Sciatic nerve (tissue), 2 donors: Measurements from ENCODE around the gene ATXN1. TPM values are rescaled to one million over a fixed set of nuclear protein-coding genes. Genes with fewer than 3 reads are reported as not detected.
"Not testable (repeated sequence)": the region's sequence is repeated elsewhere in the genome, so short reads cannot be mapped to it uniquely, and the experiment has no call there.

Experiments used
- ATAC-seq: fragments of 200-7000 bp; cut with Tn5 transposase; one replicate; pipeline ENCODE4 v1.9.1; 2020; ENCODE audit warnings: mild to moderate bottlenecking, moderate library complexity
- DNase-seq: peaks from one replicate; pipeline ENCODE4 v3.0.0-alpha.2; 2020; ENCODE audit warnings: low spot score
- intact Hi-C: fragments of 100-400 bp; cut with DNase I; formaldehyde crosslinking; loops from one replicate; pipeline ENCODE4 v1.14.2; 2022
- total RNA-seq: library from RNA; stranded (reverse); fragmentation: NEBNext Ultra II Directional; extraction: Animal tissue kit (Norgen Biotek cat#: 25700); gene quantifications from one replicate; pipeline ENCODE4 v1.2.1, GENCODE V29; 2021
- donor health status: DM: no; HTN: no; CAD: no.
- donor health status: DM: no; HTN: no; CAD: no.

The ATXN1 gene
- total RNA-seq, 1 donor from 2014 or later, result 70.0 TPM

- ATAC-seq, intact Hi-C loops, DNase-seq: not testable (repeated sequence)
Observed at GRCh38 chr6:16784957-16785356, 23.7 kb upstream of the ATXN1 start.

DNA sequence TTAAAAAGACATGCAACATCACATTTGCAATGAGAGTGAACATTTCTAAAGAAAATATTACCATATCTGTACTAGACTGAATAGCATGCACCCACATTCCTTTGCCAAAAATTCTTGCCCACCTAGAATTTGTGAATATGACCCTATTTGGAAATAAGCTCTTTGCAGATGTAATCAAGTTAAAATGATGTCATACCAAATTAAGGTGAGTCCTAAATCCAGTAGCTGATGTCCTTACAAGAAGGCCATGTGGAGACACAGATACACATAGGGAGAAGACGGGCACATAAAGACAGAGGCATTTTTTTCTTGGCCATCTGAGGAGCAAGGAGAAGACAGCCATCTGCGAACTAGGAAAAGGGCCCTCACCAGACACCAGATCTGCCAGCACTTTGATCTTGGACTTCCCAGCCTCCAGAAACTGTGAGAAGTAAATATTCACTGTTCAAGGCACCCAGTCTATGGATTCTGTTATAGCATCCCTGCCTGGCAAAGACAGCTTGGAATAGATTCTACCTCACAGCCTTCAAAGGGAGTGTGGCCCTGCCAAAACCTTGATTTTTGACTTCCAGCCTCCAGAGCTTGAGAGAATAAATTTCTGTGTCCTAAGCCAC is 22.8 kb upstream of the ATXN1 start:
- ATAC-seq (no peak), DNase-seq (no peak)
- intact Hi-C loops, result no loop called here

DNA sequence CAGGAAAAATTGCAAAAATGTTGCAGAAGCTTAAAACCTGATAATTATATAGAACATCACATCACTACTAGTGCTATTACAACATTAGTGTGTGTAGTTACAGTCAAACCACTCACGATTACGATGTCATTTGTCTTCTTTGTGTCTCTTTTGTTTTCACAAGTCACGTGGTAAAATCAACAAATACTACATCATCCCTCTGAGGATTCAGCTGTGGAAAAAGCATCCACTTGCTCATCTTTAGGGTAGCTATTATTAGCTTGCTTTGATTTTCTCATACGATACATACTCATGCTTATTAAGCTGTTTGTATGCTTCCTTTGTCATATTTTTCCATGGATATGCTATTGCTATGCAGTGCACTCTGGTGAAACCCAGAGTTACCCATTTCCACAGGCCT is 22.2 kb upstream of the ATXN1 start:
- intact Hi-C loops, result no loop called here
- ATAC-seq, result no peak
- DNase-seq, result no peak

GRCh38 chr6:16782278-16782677 is 21.0 kb upstream of the ATXN1 start:
- DNase-seq (no peak), ATAC-seq (no peak)
- intact Hi-C loops, result no loop called here

GRCh38 chr6:16781348-16782169 is 20.3 kb upstream of the ATXN1 start:
- intact Hi-C loops, result no loop called here
- no peak for DNase-seq
- no peak for ATAC-seq

- DNase-seq (no peak), ATAC-seq (no peak)
- intact Hi-C loops, result no loop called here
Observed at GRCh38 chr6:16778521-16778920, 17.3 kb upstream of the ATXN1 start.

- ATAC-seq (no peak), DNase-seq (no peak)
- intact Hi-C loops, result no loop called here
Observed at GRCh38 chr6:16777794-16778193, 16.5 kb upstream of the ATXN1 start.

- intact Hi-C loops, result no loop called here
- no peak for DNase-seq
- ATAC-seq, result no peak
Observed at GRCh38 chr6:16776394-16777017, 15.2 kb upstream of the ATXN1 start.

DNA sequence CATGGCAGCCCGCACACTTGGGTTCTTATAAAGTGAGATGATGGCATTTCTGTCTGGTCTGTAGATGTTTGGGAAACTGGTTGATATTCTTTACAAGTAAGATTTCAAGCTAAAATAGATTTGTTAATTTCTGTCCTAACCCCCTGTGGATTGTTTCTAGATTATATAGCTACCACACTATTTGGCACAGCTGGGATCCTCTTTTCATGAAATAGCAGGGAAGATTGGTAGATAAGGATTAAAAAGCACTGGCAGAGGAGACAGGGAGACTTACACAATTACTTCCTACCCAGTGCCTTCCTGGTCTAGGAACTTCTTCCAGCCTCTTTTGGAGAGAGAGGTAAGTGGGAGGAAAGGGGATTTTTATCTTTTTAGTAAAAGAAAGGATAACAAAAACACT is 13.2 kb upstream of the ATXN1 start:
- no peak for DNase-seq
- ATAC-seq, result no peak
- intact Hi-C loops, result no loop called here

DNA sequence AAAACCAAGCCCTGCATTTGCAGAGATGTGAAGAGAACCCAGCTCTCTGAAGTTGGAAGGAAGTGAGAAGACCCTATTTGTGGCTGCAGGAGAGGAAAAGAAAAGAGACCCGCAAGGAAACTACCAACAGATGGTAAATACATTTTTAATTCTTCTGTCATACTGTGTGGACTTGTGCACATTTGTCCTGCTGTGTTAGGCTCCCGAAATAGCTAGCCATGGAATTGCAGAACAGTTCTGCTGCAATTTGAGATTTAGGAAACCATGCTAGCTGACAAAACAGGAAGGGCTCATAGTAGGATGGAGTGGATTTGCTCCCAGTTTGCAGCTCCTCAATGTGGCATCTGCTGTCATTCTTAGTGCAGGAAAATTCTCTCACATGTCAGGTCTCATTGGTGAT is 12.1 kb upstream of the ATXN1 start:
- intact Hi-C loops, result no loop called here

GRCh38 chr6:16770701-16771569 is 9.7 kb upstream of the ATXN1 start:
- intact Hi-C loops, result no loop called here

More for the DNA sequence above, 12.1 kb upstream of the ATXN1 start:
- ATAC-seq (no peak), DNase-seq (no peak)

DNA sequence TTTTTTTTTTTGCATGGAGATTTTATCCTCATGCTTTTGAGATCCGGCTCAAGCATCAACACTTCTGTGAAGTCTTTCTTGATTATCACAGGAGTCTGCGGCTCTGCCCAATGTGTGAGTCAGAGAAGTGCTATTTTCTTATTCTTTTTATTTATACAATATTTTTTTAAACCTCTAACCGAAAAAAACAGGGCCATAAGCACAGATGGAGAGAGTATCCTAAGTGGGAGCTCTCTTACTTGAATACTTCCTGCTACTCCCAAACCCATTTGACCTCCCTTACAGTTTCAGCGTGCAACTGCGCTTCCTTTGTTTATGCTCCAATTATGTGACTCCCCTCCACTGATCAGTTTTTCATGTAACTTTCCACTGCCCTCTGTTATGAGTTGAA is 8.7 kb upstream of the ATXN1 start:
- no peak for DNase-seq
- peak; percentile 48 for ATAC-seq
- intact Hi-C loops, result loop anchor here (10.0 kb wide), 2 partner anchors 255 to 435 kb away; no protein-coding TSS in a partner anchor

More at GRCh38 chr6:16770701-16771569, 9.7 kb upstream of the ATXN1 start:
- ATAC-seq (peak; percentile 93), DNase-seq (peak; percentile 84)

DNA sequence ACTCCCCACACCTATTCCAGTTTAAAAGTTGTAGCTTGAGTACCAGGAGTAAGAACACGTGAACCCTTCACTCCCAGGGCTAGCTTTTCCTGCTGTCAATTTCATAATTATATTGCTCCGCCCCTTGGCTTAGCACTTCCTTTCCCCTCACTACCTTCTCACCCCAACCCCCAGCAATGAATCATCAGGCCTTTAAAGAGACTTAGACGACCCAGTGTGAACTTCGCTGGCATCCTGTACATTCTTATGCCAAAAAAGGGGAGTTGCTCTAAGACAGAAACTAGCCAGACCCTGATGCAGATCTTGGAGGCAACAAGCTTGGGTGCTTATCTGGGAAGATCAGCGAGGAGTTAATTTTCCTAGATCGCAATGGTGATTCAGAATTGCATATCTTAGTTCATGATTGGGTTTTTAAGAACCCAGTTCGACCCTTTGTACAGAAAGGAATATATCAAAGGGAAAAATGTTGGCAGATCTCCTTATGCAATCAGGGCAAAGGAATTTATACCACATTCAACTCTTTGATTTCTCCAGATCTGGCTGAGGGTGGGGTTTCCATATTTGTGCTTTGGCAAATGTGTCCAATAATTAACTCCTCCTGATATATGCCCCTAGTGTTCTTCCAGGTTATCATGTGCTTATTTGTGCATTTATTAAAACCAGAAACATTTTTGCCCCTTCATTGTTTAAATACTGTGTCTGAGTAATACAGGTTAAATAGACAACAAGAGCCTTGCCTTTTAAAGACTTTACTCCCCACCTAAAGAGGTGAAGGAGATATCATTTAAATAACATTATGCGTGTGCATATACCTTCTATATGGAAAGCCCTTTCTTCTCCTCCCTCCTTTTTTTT is 8.1 kb upstream of the ATXN1 start:
- ATAC-seq, result peak; percentile 49
- intact Hi-C loops, result loop anchor here (10.0 kb wide), 2 partner anchors 255 to 435 kb away; no protein-coding TSS in a partner anchor
- DNase-seq, result no peak

GRCh38 chr6:16768477-16768830 is 7.2 kb upstream of the ATXN1 start:
- no peak for ATAC-seq

GRCh38 chr6:16767765-16768476 is 6.7 kb upstream of the ATXN1 start:
- ATAC-seq (no peak), DNase-seq (no peak)
- intact Hi-C loops, result loop anchor here (10.0 kb wide), 2 partner anchors 253 to 433 kb away; no protein-coding TSS in a partner anchor

More at GRCh38 chr6:16768477-16768830, 7.2 kb upstream of the ATXN1 start:
- no peak for DNase-seq
- intact Hi-C loops, result loop anchor here (10.0 kb wide), 2 partner anchors 254 to 434 kb away; no protein-coding TSS in a partner anchor

- intact Hi-C loops, result loop anchor here (10.0 kb wide), 2 partner anchors 252 to 432 kb away; no protein-coding TSS in a partner anchor
- DNase-seq (no peak), ATAC-seq (no peak)
Observed at GRCh38 chr6:16766836-16767745, 5.8 kb upstream of the ATXN1 start.
